Astrocyte of the hippocampus (primary cell): Measurements from ENCODE around the gene MLNR.
A peak's percentile ranks its signal among the peaks of the same experiment; 100 is the strongest.

Source experiments
- DNase-seq: peaks from one replicate; pipeline ENCODE4 v3.0.0; 2011; ENCODE audit warnings: low read depth, low spot score

Gene MLNR, protein sequence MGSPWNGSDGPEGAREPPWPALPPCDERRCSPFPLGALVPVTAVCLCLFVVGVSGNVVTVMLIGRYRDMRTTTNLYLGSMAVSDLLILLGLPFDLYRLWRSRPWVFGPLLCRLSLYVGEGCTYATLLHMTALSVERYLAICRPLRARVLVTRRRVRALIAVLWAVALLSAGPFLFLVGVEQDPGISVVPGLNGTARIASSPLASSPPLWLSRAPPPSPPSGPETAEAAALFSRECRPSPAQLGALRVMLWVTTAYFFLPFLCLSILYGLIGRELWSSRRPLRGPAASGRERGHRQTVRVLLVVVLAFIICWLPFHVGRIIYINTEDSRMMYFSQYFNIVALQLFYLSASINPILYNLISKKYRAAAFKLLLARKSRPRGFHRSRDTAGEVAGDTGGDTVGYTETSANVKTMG

DNA sequence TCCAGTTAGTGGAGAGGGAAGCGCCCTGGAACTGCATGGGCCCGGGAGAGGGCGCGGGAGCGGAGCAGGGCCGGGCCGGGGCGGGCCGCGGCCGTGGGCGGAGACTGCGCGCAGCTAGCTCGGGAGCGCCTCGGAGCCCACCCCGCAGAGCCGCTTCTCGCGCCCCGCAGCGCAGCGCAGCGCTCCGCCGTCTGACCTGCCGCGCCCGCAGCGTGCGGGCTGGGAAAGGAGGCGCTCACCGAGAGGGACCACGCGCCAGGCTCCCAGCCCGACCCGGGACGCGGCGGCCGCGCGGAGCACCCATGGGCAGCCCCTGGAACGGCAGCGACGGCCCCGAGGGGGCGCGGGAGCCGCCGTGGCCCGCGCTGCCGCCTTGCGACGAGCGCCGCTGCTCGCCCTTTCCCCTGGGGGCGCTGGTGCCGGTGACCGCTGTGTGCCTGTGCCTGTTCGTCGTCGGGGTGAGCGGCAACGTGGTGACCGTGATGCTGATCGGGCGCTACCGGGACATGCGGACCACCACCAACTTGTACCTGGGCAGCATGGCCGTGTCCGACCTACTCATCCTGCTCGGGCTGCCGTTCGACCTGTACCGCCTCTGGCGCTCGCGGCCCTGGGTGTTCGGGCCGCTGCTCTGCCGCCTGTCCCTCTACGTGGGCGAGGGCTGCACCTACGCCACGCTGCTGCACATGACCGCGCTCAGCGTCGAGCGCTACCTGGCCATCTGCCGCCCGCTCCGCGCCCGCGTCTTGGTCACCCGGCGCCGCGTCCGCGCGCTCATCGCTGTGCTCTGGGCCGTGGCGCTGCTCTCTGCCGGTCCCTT is at the start of gene MLNR:
TSS of gene MLNR (plus strand) at position 303 of the 820 bp plus-strand sequence. CDS start at position 303, 0 bp downstream.
- DNase-seq: peak; percentile 61

- no peak for DNase-seq
These were observed 48.8 kb upstream of the MLNR start for GRCh38 chr13:49171359-49171758.

DNA sequence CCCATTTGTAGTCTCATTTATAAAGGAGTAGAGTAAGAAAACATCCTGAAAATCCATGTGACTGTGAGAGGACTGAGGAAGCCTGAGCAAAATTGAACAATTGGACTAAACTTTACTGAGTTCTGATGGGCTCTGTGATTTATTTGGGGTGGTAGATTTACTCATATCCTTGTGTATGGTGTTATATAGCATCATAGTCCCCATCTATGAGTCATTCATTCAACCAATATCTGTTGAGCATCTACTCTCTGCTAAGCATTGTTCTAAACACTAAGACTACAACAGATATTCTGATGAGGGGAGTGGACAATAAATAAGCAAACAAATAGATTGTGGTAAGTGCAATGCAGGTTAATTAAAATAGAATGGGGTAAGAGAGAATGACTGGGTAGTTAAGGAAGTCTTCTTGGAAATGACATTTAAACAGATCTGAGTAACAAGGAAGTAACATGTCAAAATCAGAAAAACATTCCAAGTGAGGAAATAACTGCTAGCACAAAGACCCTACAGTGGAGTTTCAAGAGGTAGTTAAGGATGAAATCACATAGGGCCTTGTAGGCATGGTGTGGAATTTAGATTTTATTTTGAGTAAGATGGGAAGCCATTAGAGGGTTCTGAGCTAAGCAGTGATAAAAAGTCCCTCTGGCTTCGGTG is 36.3 kb upstream of the MLNR start:
- DNase-seq: no peak

DNA sequence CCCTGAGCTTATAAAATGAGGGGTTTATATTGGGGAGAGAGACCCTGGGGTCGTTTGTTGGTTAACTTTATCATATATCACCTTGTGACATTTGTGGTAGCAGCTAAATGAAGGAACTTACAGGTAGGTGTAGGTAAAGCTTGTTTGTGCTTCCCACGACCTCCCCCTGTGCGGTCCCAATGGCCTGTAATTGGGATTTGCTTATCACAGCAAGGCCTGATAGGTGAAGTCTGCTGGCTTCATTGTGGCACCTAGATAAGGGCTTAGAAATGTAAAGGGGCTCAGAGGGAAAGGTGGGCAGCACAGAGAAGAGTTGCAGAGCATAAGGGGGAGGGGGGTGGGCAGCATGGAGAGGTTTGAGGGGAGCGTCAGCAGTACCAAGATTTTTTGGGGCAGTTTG is 35.5 kb upstream of the MLNR start:
- no peak for DNase-seq

- DNase-seq: peak; percentile 16
These were observed 34.9 kb upstream of the MLNR start for GRCh38 chr13:49185264-49185663.

- DNase-seq: no peak
These were observed 29.2 kb upstream of the MLNR start for GRCh38 chr13:49190901-49191300.

GRCh38 chr13:49206641-49207040 is 13.5 kb upstream of the MLNR start:
- no peak for DNase-seq

- no peak for DNase-seq
These were observed 11.5 kb upstream of the MLNR start for GRCh38 chr13:49208619-49209018.

- no peak for DNase-seq
These were observed 10.0 kb upstream of the MLNR start for GRCh38 chr13:49210114-49210513.

DNA sequence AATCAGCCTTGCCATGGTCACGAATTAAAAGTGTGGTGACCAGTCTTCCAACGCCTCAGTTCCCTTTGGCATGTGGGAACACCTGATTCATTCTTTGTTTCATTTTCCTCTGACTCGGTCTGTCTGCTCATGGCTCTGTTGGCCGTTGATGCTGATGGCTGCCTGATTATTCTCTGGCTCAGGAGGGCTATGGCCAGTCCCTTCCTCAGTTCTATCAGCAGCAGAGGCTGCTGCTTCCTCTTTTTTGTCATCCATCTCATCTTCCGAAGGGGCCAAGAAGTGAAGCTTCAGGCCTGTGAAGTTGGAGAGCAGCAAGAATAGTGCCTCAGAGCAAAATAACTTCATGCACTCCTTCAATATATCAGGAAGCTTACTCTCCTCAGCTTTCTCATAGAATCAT is 9.5 kb upstream of the MLNR start:
- DNase-seq: no peak

GRCh38 chr13:49213539-49213938 is 6.6 kb upstream of the MLNR start:
- no peak for DNase-seq

DNA sequence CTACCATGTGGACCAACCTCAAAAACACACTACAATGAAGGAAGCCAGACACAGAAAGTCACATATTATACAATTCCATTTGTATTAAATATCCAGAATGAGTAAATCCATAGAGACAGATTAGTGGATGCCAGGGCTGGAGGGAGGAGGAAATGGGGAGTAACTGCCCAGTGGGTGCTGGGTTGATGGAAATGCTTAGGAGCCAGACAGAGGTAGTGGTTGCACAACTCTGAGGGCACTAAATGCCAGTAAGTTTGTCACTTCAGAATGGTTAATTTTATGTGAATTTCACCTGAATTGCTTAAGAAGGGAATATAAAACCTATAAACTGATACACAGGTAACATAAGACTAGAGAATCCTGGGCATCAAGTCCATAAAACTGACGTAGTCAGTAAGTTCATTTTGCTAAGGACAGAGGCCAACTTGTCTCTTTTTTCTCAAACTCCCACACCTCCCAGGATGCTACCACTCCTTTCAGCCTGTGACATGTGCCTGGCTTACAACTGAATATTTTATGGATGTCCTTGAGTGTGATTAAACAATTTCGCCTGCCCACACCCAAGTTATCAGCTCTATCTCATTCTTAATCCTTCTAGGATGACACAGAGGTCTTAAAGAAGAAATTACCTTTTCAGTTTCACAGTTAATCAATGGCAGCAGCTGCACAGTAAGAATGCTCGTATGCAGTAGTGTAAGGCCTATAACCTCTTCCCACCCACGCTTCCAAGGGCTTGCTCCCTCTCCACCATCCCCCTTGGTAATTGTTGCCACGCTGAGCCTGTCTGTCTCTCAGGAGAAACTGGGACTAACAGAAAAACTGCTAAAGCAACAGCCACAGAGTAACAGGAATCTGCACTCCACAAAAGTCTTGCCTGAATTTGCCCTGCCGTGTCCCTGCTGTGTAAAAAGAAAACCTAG is 5.9 kb upstream of the MLNR start:
- no peak for DNase-seq

DNA sequence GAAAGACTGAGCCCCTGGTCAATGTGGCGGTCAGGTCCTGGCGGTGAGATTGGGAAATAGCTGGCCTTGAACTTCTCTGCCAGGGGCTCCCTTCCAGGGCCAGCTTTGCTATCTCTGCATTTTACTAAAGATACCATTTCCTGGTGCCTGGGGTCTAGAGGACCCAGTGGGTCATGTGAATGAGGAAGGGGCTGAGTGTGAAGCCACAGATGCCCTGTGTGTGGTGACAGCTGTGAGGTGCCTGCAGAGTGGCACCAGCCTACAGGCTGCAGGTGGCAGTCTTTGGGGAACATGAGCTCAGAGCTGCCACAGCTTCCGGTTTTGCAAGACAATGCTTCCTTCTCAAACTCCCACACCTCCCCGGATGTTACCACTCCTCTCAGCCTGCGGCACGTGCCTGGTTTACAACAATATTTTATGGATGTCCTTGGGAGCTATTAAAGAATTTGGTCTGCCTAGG is 5.2 kb upstream of the MLNR start:
- DNase-seq: no peak

GRCh38 chr13:49216334-49216733 is 3.8 kb upstream of the MLNR start:
- DNase-seq: no peak

GRCh38 chr13:49217962-49218492 is 2.1 kb upstream of the MLNR start:
- no peak for DNase-seq

DNA sequence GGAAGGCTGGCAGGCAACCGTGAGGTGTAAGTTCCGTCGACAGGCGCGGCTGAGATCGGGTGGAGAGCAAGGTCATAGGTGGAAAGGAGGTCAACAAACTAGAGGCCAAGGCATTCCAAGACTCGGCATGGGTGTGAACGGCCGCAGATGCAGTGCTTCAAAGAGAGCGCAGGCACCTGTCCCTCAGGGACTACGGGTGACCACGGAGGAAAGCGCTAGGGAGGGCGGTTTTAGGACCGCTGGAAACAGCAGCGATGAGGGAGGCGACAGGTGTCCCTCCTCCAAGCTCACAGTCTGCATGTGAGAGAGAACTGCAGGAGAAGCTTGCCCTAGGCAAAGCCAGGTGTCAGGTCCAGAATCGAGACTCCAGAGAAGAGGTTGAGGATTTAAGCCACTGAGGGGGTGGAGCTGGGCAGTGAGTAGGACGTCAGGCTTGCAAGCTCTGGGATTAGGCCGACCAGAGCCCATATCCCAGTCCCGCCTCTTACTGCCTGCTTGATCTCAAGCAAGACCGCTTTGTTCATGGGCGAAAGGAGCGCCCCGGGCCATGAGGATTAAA is 1.6 kb upstream of the MLNR start:
- DNase-seq: peak; percentile 26

GRCh38 chr13:49219647-49220035 is 497 bp upstream of the MLNR start:
- no peak for DNase-seq

DNA sequence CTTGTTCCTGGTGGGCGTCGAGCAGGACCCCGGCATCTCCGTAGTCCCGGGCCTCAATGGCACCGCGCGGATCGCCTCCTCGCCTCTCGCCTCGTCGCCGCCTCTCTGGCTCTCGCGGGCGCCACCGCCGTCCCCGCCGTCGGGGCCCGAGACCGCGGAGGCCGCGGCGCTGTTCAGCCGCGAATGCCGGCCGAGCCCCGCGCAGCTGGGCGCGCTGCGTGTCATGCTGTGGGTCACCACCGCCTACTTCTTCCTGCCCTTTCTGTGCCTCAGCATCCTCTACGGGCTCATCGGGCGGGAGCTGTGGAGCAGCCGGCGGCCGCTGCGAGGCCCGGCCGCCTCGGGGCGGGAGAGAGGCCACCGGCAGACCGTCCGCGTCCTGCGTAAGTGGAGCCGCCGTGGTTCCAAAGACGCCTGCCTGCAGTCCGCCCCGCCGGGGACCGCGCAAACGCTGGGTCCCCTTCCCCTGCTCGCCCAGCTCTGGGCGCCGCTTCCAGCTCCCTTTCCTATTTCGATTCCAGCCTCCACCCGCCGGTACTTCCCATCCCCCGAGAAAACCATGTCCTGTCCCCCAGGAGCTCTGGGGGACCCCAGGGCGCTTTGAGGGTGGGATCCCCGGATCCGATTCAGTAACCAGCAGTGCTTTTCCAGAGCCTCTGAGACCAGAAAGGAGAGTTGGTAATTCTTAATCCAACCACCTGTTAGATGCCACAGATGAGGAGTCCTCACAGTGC is 885 bp downstream of the MLNR start:
- peak; percentile 28 for DNase-seq

DNA sequence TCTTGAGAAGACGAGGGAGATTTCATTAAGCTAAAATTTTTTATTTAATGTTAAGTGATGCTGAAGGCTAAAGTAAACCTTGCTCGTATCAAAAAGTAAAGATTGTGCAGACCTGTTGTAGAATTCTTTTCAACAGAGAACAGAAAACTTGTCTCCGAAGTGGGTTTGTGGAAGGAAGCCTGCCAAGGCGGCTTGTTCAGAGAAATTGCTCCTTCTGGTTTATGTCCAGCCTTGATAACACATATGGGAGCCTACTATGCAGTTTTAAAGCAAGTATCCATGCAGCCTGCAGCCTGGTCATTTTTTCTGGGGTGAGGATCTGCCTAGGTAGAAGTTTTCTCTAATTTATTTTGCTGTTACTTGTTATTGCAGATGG is 1.4 kb downstream of the MLNR start:
- no peak for DNase-seq
